ENCODE results near the gene VAMP4. TPM values are rescaled to one million over a fixed set of nuclear protein-coding genes. Genes with fewer than 3 reads are reported as not detected.

The VAMP4 gene
- polyA plus RNA-seq, 1 donor from 2014 or later: 28.0 TPM

DNA sequence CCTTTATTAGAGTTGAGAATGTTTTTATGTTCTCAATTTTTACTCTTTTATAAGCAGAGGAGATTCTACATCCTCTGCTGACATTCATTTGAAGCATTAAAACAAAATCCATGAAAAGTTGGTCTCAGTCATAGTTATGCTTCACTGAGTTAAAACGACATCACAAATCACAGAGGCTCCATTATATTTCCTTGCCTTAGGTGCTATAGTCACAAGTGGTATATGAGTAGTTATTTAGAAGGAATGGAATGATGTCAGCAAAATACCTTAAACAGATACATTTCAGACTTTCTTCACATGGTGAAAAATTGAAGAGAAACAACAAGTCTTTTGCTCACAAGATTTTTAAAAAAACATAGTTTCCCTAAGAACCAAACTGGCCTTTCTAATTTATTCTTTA is 27.9 kb upstream of the VAMP4 start:
- no peaks in the 10 kb centered on the region for H3K79me2 ChIP-seq (replicated peaks; ENCODE audit: insufficient read depth, low read length)
- no peaks in the 10 kb centered on the region for H4K20me1 ChIP-seq (ENCODE audit: insufficient read depth)
- H3K9me3 ChIP-seq (ENCODE audit: low read length): no peaks in the 10 kb centered on the region
- H3K9ac ChIP-seq (ENCODE audit: low read length): no peak overlapping the region
- no peaks in the 10 kb centered on the region for H3F3A ChIP-seq (ENCODE audit: insufficient read depth, low read length, poor library complexity, severe bottlenecking)
- no peaks in the 10 kb centered on the region for H3K27me3 ChIP-seq (ENCODE audit: insufficient read depth, low read depth, low read length)
- H3K9me2 ChIP-seq (ENCODE audit: insufficient read depth, low read length): no peaks in the 10 kb centered on the region
- H3K36me3 ChIP-seq (ENCODE audit: insufficient read depth, low read length): no peaks in the 10 kb centered on the region
- no peak overlapping the region for H3K4me2 ChIP-seq (ENCODE audit: low read length)
- no peak overlapping the region for H2AFZ ChIP-seq (ENCODE audit: low read depth, low read length)
- no peak overlapping the region for H3K4me3 ChIP-seq (ENCODE audit: low read length)
- TF ChIP-seq, protein P1, sequence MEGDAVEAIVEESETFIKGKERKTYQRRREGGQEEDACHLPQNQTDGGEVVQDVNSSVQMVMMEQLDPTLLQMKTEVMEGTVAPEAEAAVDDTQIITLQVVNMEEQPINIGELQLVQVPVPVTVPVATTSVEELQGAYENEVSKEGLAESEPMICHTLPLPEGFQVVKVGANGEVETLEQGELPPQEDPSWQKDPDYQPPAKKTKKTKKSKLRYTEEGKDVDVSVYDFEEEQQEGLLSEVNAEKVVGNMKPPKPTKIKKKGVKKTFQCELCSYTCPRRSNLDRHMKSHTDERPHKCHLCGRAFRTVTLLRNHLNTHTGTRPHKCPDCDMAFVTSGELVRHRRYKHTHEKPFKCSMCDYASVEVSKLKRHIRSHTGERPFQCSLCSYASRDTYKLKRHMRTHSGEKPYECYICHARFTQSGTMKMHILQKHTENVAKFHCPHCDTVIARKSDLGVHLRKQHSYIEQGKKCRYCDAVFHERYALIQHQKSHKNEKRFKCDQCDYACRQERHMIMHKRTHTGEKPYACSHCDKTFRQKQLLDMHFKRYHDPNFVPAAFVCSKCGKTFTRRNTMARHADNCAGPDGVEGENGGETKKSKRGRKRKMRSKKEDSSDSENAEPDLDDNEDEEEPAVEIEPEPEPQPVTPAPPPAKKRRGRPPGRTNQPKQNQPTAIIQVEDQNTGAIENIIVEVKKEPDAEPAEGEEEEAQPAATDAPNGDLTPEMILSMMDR (IDR thresholded peaks at IDR 0.05; ENCODE audit: poor library complexity, severe bottlenecking): no peak
- TF ChIP-seq EP300 (conservative IDR thresholded peaks at IDR 0.05; ENCODE audit: poor library complexity, severe bottlenecking) (no peak), RAD21 (conservative IDR thresholded peaks at IDR 0.05) (no peak), TAF1 (IDR thresholded peaks at IDR 0.05; ENCODE audit: low read depth) (no peak), MXI1 (conservative IDR thresholded peaks at IDR 0.05; ENCODE audit: poor library complexity, severe bottlenecking) (no peak), SMC3 (conservative IDR thresholded peaks at IDR 0.05; ENCODE audit: poor library complexity) (no peak), EZH2 (IDR thresholded peaks at IDR 0.05; ENCODE audit: borderline replicate concordance, insufficient read depth, low read length, poor library complexity, severe bottlenecking) (no peak), POLR2AphosphoS5 (IDR thresholded peaks at IDR 0.05) (no peak)
- TF ChIP-seq, protein P2, sequence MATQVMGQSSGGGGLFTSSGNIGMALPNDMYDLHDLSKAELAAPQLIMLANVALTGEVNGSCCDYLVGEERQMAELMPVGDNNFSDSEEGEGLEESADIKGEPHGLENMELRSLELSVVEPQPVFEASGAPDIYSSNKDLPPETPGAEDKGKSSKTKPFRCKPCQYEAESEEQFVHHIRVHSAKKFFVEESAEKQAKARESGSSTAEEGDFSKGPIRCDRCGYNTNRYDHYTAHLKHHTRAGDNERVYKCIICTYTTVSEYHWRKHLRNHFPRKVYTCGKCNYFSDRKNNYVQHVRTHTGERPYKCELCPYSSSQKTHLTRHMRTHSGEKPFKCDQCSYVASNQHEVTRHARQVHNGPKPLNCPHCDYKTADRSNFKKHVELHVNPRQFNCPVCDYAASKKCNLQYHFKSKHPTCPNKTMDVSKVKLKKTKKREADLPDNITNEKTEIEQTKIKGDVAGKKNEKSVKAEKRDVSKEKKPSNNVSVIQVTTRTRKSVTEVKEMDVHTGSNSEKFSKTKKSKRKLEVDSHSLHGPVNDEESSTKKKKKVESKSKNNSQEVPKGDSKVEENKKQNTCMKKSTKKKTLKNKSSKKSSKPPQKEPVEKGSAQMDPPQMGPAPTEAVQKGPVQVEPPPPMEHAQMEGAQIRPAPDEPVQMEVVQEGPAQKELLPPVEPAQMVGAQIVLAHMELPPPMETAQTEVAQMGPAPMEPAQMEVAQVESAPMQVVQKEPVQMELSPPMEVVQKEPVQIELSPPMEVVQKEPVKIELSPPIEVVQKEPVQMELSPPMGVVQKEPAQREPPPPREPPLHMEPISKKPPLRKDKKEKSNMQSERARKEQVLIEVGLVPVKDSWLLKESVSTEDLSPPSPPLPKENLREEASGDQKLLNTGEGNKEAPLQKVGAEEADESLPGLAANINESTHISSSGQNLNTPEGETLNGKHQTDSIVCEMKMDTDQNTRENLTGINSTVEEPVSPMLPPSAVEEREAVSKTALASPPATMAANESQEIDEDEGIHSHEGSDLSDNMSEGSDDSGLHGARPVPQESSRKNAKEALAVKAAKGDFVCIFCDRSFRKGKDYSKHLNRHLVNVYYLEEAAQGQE (IDR thresholded peaks at IDR 0.05; ENCODE audit: borderline replicate concordance): no peak
- no peak overlapping the region for H3K27ac ChIP-seq (ENCODE audit: low read length)

DNA sequence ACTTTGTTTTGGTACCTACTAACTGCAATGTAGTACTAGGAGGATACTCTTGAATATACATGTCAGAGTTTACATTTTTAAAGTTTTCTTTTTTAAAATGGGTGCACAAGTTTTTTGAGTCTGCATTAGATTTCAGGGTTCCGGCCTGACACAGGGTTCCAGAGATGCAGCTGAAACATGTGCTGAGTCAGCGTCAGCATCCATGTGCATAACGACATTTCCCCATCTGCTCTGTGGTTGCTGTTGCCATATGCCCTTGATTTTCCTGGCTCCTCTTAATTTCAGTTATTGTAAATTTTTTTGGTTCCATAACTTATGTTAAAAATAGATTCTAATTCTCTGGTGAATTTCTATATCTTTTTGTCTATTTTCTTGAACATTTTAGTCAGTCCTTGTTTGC is 27.3 kb upstream of the VAMP4 start:
- no peaks in the 10 kb centered on the region for H3K36me3 ChIP-seq (ENCODE audit: insufficient read depth, low read length)
- H3K79me2 ChIP-seq (replicated peaks; ENCODE audit: insufficient read depth, low read length): no peaks in the 10 kb centered on the region
- no peak overlapping the region for H3K4me3 ChIP-seq (ENCODE audit: low read length)
- no peak overlapping the region for H3K9ac ChIP-seq (ENCODE audit: low read length)
- no peaks in the 10 kb centered on the region for H4K20me1 ChIP-seq (ENCODE audit: insufficient read depth)
- H3K4me2 ChIP-seq (ENCODE audit: low read length): no peak overlapping the region
- TF ChIP-seq, protein P2 (IDR thresholded peaks at IDR 0.05; ENCODE audit: borderline replicate concordance): no peak
- TF ChIP-seq, protein P1 (IDR thresholded peaks at IDR 0.05; ENCODE audit: poor library complexity, severe bottlenecking): no peak
- TF ChIP-seq MXI1 (conservative IDR thresholded peaks at IDR 0.05; ENCODE audit: poor library complexity, severe bottlenecking) (no peak), EZH2 (IDR thresholded peaks at IDR 0.05; ENCODE audit: borderline replicate concordance, insufficient read depth, low read length, poor library complexity, severe bottlenecking) (no peak), SMC3 (conservative IDR thresholded peaks at IDR 0.05; ENCODE audit: poor library complexity) (no peak), RAD21 (conservative IDR thresholded peaks at IDR 0.05) (no peak), TAF1 (IDR thresholded peaks at IDR 0.05; ENCODE audit: low read depth) (no peak), EP300 (conservative IDR thresholded peaks at IDR 0.05; ENCODE audit: poor library complexity, severe bottlenecking) (no peak), POLR2AphosphoS5 (IDR thresholded peaks at IDR 0.05) (no peak)
- no peaks in the 10 kb centered on the region for H3K9me3 ChIP-seq (ENCODE audit: low read length)
- no peak overlapping the region for H3K27ac ChIP-seq (ENCODE audit: low read length)
- H3K9me2 ChIP-seq (ENCODE audit: insufficient read depth, low read length): no peaks in the 10 kb centered on the region
- H3F3A ChIP-seq (ENCODE audit: insufficient read depth, low read length, poor library complexity, severe bottlenecking): no peaks in the 10 kb centered on the region
- H2AFZ ChIP-seq (ENCODE audit: low read depth, low read length): no peak overlapping the region
- H3K27me3 ChIP-seq (ENCODE audit: insufficient read depth, low read depth, low read length): no peaks in the 10 kb centered on the region
